ENCODE measurements around the gene DNAH5.

GRCh38 chr5:13700626-13701025, 243.9 kb downstream of the DNAH5 start:
- TF ChIP-seq CTCF (IDR thresholded peaks at IDR 0.05) = no peak
- no peak for TF ChIP-seq POLR2A (IDR thresholded peaks at IDR 0.05)
